BJ (cell line): ENCODE measurements around the gene SDE2. TPM values are rescaled to one million over a fixed set of nuclear protein-coding genes. Genes with fewer than 3 reads are reported as not detected.
"Not testable (repeated sequence)": the region's sequence is repeated elsewhere in the genome, so short reads cannot be mapped to it uniquely, and the experiment has no call there.

Experiments
- CTCF ChIA-PET: fragments of 350-600 bp; formaldehyde crosslinking; extraction: SDS; loops from one replicate; lab custom pipeline; 2021; ENCODE audit warnings: antibody characterized with exemption, inconsistent platforms; lab: Yijun Ruan, JAX
- POLR2A ChIA-PET: fragments of 300-600 bp; sonication (Branson Sonifier 250); formaldehyde crosslinking; extraction: SDS; loops from one replicate; lab custom pipeline; 2021; ENCODE audit warnings: antibody characterized with exemption; lab: Charles Lee
- DNase-seq: peaks from one replicate; pipeline ENCODE4 v3.0.0-alpha.2; 2011; ENCODE audit warnings: low read depth
- H3K27me3 ChIP-seq: 2 replicates; pipeline ENCODE4 v1.6.0; 2011; ENCODE audit warnings: low read length; ENCODE audit not compliant: control insufficient read depth, insufficient read depth
- H3K36me3 ChIP-seq: 2 replicates; pipeline ENCODE4 v1.5.1; 2011; ENCODE audit warnings: low read length; ENCODE audit not compliant: control insufficient read depth, insufficient read depth
- H3K4me3 ChIP-seq: 2 replicates; pipeline ENCODE4 v1.5.1; 2011; ENCODE audit warnings: low read depth, mild to moderate bottlenecking, control low read depth, low read length
- CTCF ChIP-seq: IDR thresholded peaks from 2 replicates; pipeline ENCODE4 v1.5.1; 2011; ENCODE audit warnings: low read depth, mild to moderate bottlenecking, control low read depth, inconsistent platforms, low read length, moderate library complexity; ENCODE audit not compliant: insufficient read depth
- polyA plus RNA-seq: library from polyadenylated mRNA; depleted of rRNA; stranded (reverse); fragments of >200 nt; gene quantifications from 2 replicates; pipeline ENCODE4 v1.2.3, GENCODE V29; 2011

The SDE2 gene
- polyA plus RNA-seq, 1 experiment, result 8.0 TPM

- POLR2A ChIA-PET, result no interaction called here
- Histone ChIP-seq H3K27me3 (peaks cover 5% of the 10 kb centered on the region), H3K36me3 (no peaks in the 10 kb centered on the region), H3K4me3 (no peak overlapping the region)
- CTCF ChIA-PET, result interaction anchor here (0.7 kb wide), 1 partner anchor 170 kb away, joined by 3 read pairs; no protein-coding TSS in a partner anchor
- no peak for TF ChIP-seq CTCF
- DNase-seq, result no peak
Measured at GRCh38 chr1:226009650-226010044, 10.5 kb upstream of the SDE2 start.

- POLR2A ChIA-PET, H3K4me3 ChIP-seq, DNase-seq, CTCF ChIA-PET, H3K36me3 ChIP-seq, H3K27me3 ChIP-seq: not testable (repeated sequence)
Measured at GRCh38 chr1:226007126-226007892, 8.2 kb upstream of the SDE2 start.

DNA sequence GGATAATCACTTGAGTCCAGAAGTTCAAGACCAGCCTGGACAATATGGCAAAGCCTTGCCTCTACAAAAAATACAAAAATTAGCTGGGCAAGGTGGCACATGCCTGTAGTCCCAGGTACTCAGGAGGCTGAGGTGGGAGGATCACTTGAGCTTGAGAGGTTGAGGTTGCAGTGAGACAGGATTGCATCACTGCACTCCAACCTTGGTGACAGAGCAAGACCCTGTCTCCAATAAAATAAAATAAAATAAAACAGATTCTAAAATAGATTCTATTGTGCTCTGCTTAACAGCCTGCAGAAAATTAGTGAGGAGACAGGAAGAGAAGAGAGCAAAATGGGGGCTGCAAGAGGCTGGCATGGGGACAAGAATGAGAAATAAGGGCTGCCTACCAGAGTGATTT lies 7.5 kb upstream of the SDE2 start:
- ChIA-PET CTCF (interaction anchor here (1.4 kb wide), 1 partner anchor 119 kb away, joined by 4 read pairs; no protein-coding TSS in a partner anchor), POLR2A (no interaction called here)
- no peak overlapping the region for H3K4me3 ChIP-seq
- H3K27me3 ChIP-seq, result no peaks in the 10 kb centered on the region
- TF ChIP-seq CTCF, result no peak
- DNase-seq, result no peak
- no peaks in the 10 kb centered on the region for H3K36me3 ChIP-seq

- H3K27me3 ChIP-seq, result no peaks in the 10 kb centered on the region
- TF ChIP-seq CTCF, result no peak
- H3K36me3 ChIP-seq, result no peaks in the 10 kb centered on the region
- ChIA-PET POLR2A (no interaction called here), CTCF (no interaction called here)
- no peak for DNase-seq
- H3K4me3 ChIP-seq, result no peak overlapping the region
Measured at GRCh38 chr1:226004396-226004795, 5.3 kb upstream of the SDE2 start.

GRCh38 chr1:226003502-226004170 lies 4.5 kb upstream of the SDE2 start:
- H3K36me3 ChIP-seq, result no peaks in the 10 kb centered on the region
- DNase-seq, result no peak
- no peak for TF ChIP-seq CTCF
- POLR2A ChIA-PET, result no interaction called here
- CTCF ChIA-PET, result no interaction called here
- H3K4me3 ChIP-seq, result no peak overlapping the region
- H3K27me3 ChIP-seq, result no peaks in the 10 kb centered on the region
